GM19395 (cell line): ENCODE data around the gene NNAT.

ENCODE experiments used
- ATAC-seq: cut with Tn5 transposase; IDR thresholded peaks from one replicate; pipeline ENCODE4 v1.9.1; 2021; ENCODE audit warnings: mild to moderate bottlenecking, moderate library complexity; ENCODE audit not compliant: unreplicated experiment

NNAT gene

DNA sequence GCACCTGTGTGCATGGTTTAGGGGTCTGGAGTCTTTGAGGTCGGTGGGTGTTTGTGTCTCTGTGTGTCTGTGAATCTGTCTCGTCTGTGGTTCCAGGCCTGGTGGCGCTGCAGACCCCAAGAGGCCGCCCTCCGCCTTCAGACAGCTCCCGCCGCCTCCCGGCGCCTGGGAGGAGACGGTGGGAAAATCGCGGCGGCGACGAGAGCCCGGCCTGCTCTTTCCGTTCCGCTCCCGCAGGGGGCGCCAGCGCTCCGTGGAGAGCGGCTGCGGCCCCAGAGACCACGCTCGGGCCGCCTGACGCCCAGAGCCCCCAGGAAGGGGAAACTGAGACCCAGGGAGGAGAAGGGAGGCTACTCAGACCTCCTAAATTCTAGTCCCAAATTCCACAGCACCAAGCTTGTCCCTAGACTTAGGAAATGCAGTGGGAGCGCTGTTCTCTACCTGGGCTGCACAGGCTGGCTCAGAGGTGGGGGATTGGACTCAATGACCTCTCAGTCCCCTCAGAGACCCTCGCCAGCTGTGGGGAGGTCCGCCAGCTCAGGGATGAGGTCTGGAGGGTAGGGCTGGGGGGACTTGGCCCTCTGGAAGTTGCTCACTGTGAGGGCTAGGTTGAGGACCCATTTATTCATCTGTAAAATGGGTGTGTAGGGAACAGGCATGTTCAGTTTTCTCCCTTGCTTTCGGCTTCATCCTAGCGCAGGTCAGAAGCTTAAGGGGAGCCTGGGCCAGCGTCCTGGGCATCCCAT is 43.5 kb downstream of the NNAT start:
- no peak for ATAC-seq

DNA sequence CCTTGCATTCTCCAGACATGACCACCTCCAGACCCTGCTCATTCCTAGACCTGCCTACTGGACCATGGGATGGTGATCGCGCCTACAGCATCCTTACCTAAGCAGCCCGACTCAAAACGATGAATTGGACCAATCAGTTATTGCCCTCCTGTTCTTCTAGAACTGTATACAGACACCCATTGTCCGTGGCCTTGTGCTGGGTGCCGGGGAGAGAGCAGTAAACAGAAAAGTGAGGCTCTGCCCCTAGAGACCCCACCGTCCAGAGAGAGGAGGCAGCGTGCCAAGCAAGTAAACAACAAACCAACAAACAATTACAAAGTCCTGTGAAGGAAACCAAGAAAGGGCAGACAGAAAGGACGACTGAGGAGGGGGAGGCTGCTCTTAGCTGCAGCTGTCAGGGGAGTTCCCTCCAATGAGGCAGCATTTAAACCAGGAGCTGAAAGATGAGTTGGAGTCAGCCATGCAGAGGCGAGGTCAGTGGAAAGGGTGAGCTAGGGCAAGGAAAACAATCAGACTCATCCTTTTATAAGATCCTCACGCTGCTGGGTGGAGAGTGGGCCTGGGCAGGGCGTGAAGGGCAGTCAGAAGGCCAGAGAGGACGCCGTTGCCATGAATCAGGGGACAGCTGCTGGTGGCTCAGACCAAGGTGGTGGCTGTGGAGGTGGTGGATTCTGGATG is 44.2 kb downstream of the NNAT start:
- ATAC-seq, result no peak

DNA sequence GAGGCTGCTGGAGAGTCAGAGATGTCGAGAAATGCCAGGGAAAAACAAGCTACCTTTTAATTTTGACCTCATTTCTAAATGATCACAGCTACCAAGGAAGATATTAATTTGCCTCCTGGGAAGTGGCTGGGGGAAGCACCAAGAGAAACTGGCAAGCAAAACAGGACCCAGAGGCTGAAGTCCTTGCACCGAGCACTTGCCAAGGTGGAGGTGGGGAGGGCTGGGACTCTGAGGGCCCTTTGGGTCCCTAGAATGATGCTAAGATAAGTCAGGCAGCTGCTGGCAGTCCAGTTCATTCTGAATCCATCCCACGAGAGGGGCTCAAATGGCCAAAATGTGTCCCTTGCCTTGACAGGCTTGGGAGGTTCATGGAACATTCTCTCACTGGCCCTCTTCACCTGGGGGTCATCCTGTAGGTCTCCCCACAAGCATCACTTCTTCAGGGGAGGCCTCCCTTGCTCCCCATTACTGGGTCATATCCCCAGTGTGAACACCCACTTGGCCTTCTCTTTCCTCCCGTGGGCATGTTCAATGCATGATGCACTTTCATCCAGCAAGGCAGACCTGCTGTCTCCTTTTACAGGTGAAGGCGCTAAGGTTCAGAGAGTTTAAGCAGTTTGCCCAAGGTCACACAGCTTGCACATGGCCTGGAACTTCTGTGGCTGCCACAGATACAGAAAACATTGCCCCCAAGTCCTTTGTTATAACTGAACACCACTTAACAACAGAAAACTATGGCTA is 45.7 kb downstream of the NNAT start:
- no peak for ATAC-seq

DNA sequence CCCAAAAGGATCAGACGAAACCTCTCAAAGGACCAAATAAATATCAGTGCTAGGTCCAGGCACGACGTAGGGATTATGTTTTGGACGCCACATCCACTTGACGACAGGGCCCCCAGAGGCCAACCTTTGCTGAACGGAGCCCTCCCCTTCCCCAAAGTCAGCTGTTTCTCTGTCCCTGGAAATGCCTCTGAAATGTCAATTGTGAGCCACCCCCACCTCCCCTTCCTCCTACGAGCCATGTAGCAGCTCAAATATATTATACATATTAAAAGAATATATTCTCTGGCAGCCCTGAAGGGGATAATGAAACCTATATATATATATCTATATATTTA is 46.2 kb downstream of the NNAT start:
- ATAC-seq, result no peak

DNA sequence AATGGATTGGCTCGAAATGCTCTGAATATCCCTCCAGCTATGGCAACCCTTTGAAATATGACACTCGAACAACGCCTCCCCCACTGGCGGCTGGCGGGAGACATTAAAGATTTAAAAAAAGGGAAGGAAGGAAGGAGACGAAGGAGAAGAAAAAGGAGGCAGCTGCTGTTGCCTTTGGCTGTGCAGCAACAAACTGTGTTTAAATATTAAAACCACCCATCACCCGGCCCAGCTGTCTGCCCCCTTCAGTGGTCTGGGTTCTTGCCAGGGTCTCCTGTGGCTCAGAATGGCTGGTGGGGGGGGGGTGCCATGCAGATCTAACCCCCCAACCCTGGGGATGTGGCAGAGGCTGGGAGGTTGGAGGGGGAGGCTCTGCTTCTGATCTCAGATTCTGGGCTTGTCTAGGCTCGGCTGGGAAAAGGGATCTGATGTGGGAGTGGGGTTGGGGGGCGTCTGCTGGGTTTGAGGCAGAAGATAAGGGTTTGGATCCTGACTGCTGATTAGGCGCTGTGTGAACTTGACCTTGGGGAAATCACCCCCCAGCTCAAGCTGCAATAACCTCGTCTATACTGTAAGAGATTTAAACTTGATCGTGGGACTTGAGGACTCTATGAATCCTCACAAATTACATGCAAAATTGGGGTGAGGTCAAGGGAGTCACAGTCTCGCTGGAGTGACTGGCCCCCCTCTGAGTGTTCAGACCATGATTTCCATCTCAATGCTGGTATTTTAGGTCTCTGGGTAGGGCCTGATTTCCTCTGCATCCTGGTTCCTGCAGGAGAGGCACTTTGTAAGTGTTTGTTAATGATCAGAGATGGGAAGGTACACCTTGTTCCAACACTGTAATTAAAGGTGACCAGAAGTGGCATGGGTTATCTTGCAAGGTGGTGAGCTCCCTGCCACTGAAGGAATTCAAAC is 46.9 kb downstream of the NNAT start:
- ATAC-seq, result no peak

DNA sequence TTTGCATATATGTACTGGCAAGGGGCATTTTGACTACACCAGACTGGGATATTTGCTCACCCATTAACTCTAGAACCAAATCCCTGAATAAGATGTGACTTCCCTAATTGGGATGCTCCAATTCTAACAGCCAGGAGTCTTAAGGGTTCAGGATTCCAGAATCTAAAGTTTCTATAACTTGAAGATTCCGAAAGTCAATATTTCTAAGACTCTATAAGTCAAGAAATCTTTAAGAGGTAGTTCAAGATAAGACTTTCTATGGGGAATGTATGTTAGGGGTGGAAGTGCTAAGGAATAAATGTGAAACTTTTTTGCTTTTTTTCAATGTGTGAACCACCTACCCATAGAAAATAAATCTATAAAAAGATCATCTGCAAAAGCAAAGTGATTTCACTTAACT is 49.4 kb downstream of the NNAT start:
- ATAC-seq, result no peak

DNA sequence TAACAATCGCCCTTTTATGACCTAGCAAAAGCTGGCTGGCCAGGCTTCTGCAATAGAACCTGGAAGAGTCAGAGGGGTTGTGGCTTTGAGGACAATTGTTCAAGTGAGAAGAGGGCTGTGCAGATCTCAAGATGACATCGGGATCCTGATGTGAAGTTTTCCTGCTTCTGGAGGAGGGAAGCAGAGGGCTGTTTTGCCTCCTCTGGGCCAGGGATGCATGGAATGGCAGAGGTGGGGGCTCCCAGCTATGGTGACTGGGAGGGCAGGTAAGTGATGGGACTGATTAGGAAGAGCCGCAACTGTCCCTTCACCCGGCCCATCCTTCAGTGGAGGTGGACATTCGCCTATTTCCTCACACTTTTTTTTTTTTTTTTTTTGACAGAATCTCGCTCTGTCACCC is 50.0 kb downstream of the NNAT start:
- no peak for ATAC-seq
